DND-41 (cell line): ENCODE data around the gene C4orf17.

Source experiments
- ATAC-seq: fragments of 200-7000 bp; cut with Tn5 transposase; 3 replicates; pipeline ENCODE4 v1.9.1; 2021; ENCODE audit warnings: low read depth; ENCODE audit not compliant: insufficient read depth
- DNase-seq: peaks from one replicate; pipeline ENCODE4 v3.0.0-alpha.2; 2020
- H2AFZ ChIP-seq: 2 replicates; pipeline ENCODE4 v1.6.0; 2012; ENCODE audit warnings: low read depth, low read length
- H3K27ac ChIP-seq: 2 replicates; pipeline ENCODE4 v1.5.1; 2012; ENCODE audit warnings: low read length, inconsistent platforms
- H3K27me3 ChIP-seq: fragments of 200-600 bp; sonication (generic); 2 replicates; pipeline ENCODE4 v1.6.0; 2012; ENCODE audit warnings: low read length, mild to moderate bottlenecking, inconsistent platforms; ENCODE audit not compliant: insufficient read depth, poor library complexity
- H3K36me3 ChIP-seq: 2 replicates; pipeline ENCODE4 v1.5.1; 2012; ENCODE audit warnings: low read length, inconsistent platforms; ENCODE audit not compliant: insufficient read depth
- H3K4me1 ChIP-seq: 2 replicates; pipeline ENCODE4 v1.5.1; 2012; ENCODE audit warnings: mild to moderate bottlenecking, low read length; ENCODE audit not compliant: insufficient read depth
- H3K4me2 ChIP-seq: 2 replicates; pipeline ENCODE4 v1.6.0; 2012; ENCODE audit warnings: mild to moderate bottlenecking, moderate library complexity, low read length, inconsistent platforms; ENCODE audit not compliant: insufficient read depth
- H3K4me3 ChIP-seq, 2 experiments: fragments of 200-600 bp in 1 of 2; shearing (Covaris generic) in 1 of 2; 2 replicates each; pipeline ENCODE4 v1.5.1; 2012 to 2016; ENCODE audit warnings: inconsistent platforms in 2 of 2, low read length in 2 of 2, mild to moderate bottlenecking in 2 of 2, low read depth in 1 of 2, moderate library complexity in 1 of 2
- H3K79me2 ChIP-seq: 2 replicates; pipeline ENCODE4 v1.6.0; 2012; ENCODE audit warnings: low read length, inconsistent platforms; ENCODE audit not compliant: insufficient read depth
- H3K9ac ChIP-seq: 2 replicates; pipeline ENCODE4 v1.6.0; 2012; ENCODE audit warnings: low read depth, mild to moderate bottlenecking, inconsistent platforms, low read length, moderate library complexity
- H3K9me3 ChIP-seq: 2 replicates; pipeline ENCODE4 v1.5.1; 2012; ENCODE audit warnings: low read length, moderate library complexity, mild to moderate bottlenecking, inconsistent platforms; ENCODE audit not compliant: insufficient read depth, severe bottlenecking
- H4K20me1 ChIP-seq: 2 replicates; pipeline ENCODE4 v1.6.0; 2012; ENCODE audit warnings: low read length; ENCODE audit not compliant: insufficient read depth
- CTCF ChIP-seq: IDR thresholded peaks from 2 replicates; pipeline ENCODE4 v1.5.1; 2012; ENCODE audit warnings: borderline replicate concordance, low read length, moderate library complexity, mild to moderate bottlenecking; ENCODE audit not compliant: poor library complexity, severe bottlenecking; ENCODE audit errors: extremely low read depth
- EZH2 ChIP-seq: IDR thresholded peaks from 3 replicates; pipeline ENCODE4 v1.6.1; 2012; ENCODE audit warnings: borderline replicate concordance, low read depth, mild to moderate bottlenecking, moderate library complexity, low read length, inconsistent platforms; ENCODE audit not compliant: severe bottlenecking

The C4orf17 gene

GRCh38 chr4:99563310-99564186 lies 52.7 kb downstream of the C4orf17 start, which contains the start of gene TRMT10A:
TSS of gene TRMT10A (minus strand) at chr4:99564039. CDS start at chr4:99559338, 4,701 bp downstream.
- Histone ChIP-seq H3K27me3 (peaks cover 5% of the 10 kb centered on the region), H3K9me3 (no peaks in the 10 kb centered on the region), H4K20me1 (no peaks in the 10 kb centered on the region), H3K4me2 (peak within 1 kb of the TSS; percentile 84), H3K4me3 (peak within 1 kb of the TSS; percentile 88 to 92), H3K79me2 (peaks cover 9% of the 10 kb centered on the region), H3K9ac (peak within 1 kb of the TSS; percentile 91), H3K27ac (peak within 1 kb of the TSS; percentile 100), H2AFZ (peak within 1 kb of the TSS; percentile 95), H3K4me1 (peaks cover 18% of the 10 kb centered on the region), H3K36me3 (no peaks in the 10 kb centered on the region)
- DNase-seq (peak; percentile 97), ATAC-seq (peak; percentile 93)
- peak; percentile 4 for TF ChIP-seq CTCF
- TF ChIP-seq EZH2 = no peak

- no peak overlapping the region for H3K27ac ChIP-seq
- H3K27me3 ChIP-seq = peaks cover 5% of the 10 kb centered on the region
- no peaks in the 10 kb centered on the region for H3K9me3 ChIP-seq
- H4K20me1 ChIP-seq = no peaks in the 10 kb centered on the region
- 0 out of 4 replicates have a peak overlapping the region, but pooled peaks of 1 of the 2 experiments have one; percentile 92 for H3K4me3 ChIP-seq
- DNase-seq (no peak), ATAC-seq (no peak)
- H3K4me1 ChIP-seq = peaks cover 18% of the 10 kb centered on the region
- H3K79me2 ChIP-seq = peaks cover 9% of the 10 kb centered on the region
- no peaks in the 10 kb centered on the region for H3K36me3 ChIP-seq
- no peak overlapping the region for H3K9ac ChIP-seq
- H3K4me2 ChIP-seq = peak overlapping the region; percentile 84
- peak overlapping the region; percentile 95 for H2AFZ ChIP-seq
- TF ChIP-seq CTCF = no peak
- no peak for TF ChIP-seq EZH2
Measured at GRCh38 chr4:99564921-99565320, 54.1 kb downstream of the C4orf17 start.

GRCh38 chr4:99571883-99572282 lies 61.1 kb downstream of the C4orf17 start:
- no peak overlapping the region for H2AFZ ChIP-seq

More at GRCh38 chr4:99571883-99572282, 61.1 kb downstream of the C4orf17 start:
- no peaks in the 10 kb centered on the region for H3K79me2 ChIP-seq
- H3K4me1 ChIP-seq = no peaks in the 10 kb centered on the region
- H3K4me2 ChIP-seq = no peak overlapping the region
- no peak overlapping the region for H3K27ac ChIP-seq
- TF ChIP-seq CTCF (no peak), EZH2 (no peak)
- H4K20me1 ChIP-seq = no peaks in the 10 kb centered on the region
- H3K9me3 ChIP-seq = no peaks in the 10 kb centered on the region
- ATAC-seq (no peak), DNase-seq (no peak)
- H3K27me3 ChIP-seq = peaks cover 17% of the 10 kb centered on the region
- no peaks in the 10 kb centered on the region for H3K36me3 ChIP-seq
- H3K4me3 ChIP-seq = no peak overlapping the region
- no peak overlapping the region for H3K9ac ChIP-seq
